ENCODE results near the gene HMG20A.

Gene HMG20A

GRCh38 chr15:77486542-77487468 lies 66.1 kb downstream of the HMG20A start:
- DNase-seq (ENCODE audit: low spot score), result no peak
- no peak overlapping the region for H3K27ac ChIP-seq (replicated peaks; ENCODE audit: low read length)
- H4K91ac ChIP-seq (ENCODE audit: low read depth, low read length, poor library complexity), result no peak overlapping the region
- H3K23ac ChIP-seq (ENCODE audit: low read depth, low read length, poor library complexity), result no peak overlapping the region
- no peaks in the 10 kb centered on the region for H3K27me3 ChIP-seq (ENCODE audit: control insufficient read depth in 3 of 3, insufficient read depth in 3 of 3, low read depth in 1 of 3, low read length in 3 of 3)
- H3K4me3 ChIP-seq (ENCODE audit: low read length in 2 of 2), result no peak overlapping the region
- H3K4me2 ChIP-seq (ENCODE audit: insufficient read depth, low read length, poor library complexity, severe bottlenecking), result no peak overlapping the region
- H4K8ac ChIP-seq (ENCODE audit: low read depth, low read length), result no peak overlapping the region
- H2AK5ac ChIP-seq (ENCODE audit: low read depth, low read length), result no peak overlapping the region
- no peaks in the 10 kb centered on the region for H3K9me3 ChIP-seq (replicated peaks in 1 of 2; ENCODE audit: control insufficient read depth in 2 of 2, insufficient read depth in 1 of 2, low read depth in 1 of 2, low read length in 2 of 2)
- no peak overlapping the region for H3K4ac ChIP-seq (ENCODE audit: low read length)
- H3K18ac ChIP-seq (ENCODE audit: low read length), result no peak overlapping the region
- H3K4me1 ChIP-seq (ENCODE audit: control insufficient read depth in 2 of 2, insufficient read depth in 1 of 2, low read depth in 1 of 2, low read length in 2 of 2), result peaks cover 0 to 5% of the 10 kb centered on the region in 2 donors
- no peaks in the 10 kb centered on the region for H3K79me1 ChIP-seq (ENCODE audit: low read depth, low read length)
- H3K14ac ChIP-seq (ENCODE audit: low read length), result no peak overlapping the region
- H2BK12ac ChIP-seq (ENCODE audit: low read length), result no peak overlapping the region
- no peak overlapping the region for H3K9ac ChIP-seq (ENCODE audit: low read depth, low read length, poor library complexity)
- no peak overlapping the region for H2BK5ac ChIP-seq (ENCODE audit: low read length)
- no peak overlapping the region for H2BK15ac ChIP-seq (ENCODE audit: low read length)
- WGBS, 2 donors (ENCODE audit: extremely low coverage in 2 of 2, insufficient read length in 2 of 2, insufficient replicate concordance in 1 of 2), result no CpG with 5 or more reads among the region's 7 CpGs
- peaks cover 4 to 45% of the 10 kb centered on the region in 2 donors for H3K36me3 ChIP-seq (replicated peaks in 1 of 2; ENCODE audit: control insufficient read depth in 2 of 2, insufficient read depth in 2 of 2, low read length in 2 of 2)
- H2AFZ ChIP-seq (ENCODE audit: low read length), result no peak overlapping the region
- no peak overlapping the region for H2BK120ac ChIP-seq (ENCODE audit: low read depth, low read length)

- H2AK5ac ChIP-seq (ENCODE audit: low read depth, low read length), result no peak overlapping the region
- no peaks in the 10 kb centered on the region for H3K9me3 ChIP-seq (replicated peaks in 1 of 2; ENCODE audit: control insufficient read depth in 2 of 2, insufficient read depth in 1 of 2, low read depth in 1 of 2, low read length in 2 of 2)
- H3K9ac ChIP-seq (ENCODE audit: low read depth, low read length, poor library complexity), result no peak overlapping the region
- no peak overlapping the region for H3K4me2 ChIP-seq (ENCODE audit: insufficient read depth, low read length, poor library complexity, severe bottlenecking)
- H2BK15ac ChIP-seq (ENCODE audit: low read length), result no peak overlapping the region
- H3K14ac ChIP-seq (ENCODE audit: low read length), result no peak overlapping the region
- no peak overlapping the region for H3K4ac ChIP-seq (ENCODE audit: low read length)
- no peak overlapping the region for H2AFZ ChIP-seq (ENCODE audit: low read length)
- WGBS, 2 donors (ENCODE audit: extremely low coverage in 2 of 2, insufficient read length in 2 of 2, insufficient replicate concordance in 1 of 2), result no CpG with 5 or more reads among the region's 2 CpGs
- H3K27me3 ChIP-seq (ENCODE audit: control insufficient read depth in 3 of 3, insufficient read depth in 3 of 3, low read depth in 1 of 3, low read length in 3 of 3), result no peaks in the 10 kb centered on the region
- H3K79me1 ChIP-seq (ENCODE audit: low read depth, low read length), result no peaks in the 10 kb centered on the region
- H3K4me3 ChIP-seq (ENCODE audit: low read length in 2 of 2), result no peak overlapping the region
- no peak overlapping the region for H4K8ac ChIP-seq (ENCODE audit: low read depth, low read length)
- H3K27ac ChIP-seq (replicated peaks; ENCODE audit: low read length), result no peak overlapping the region
- no peak overlapping the region for H4K91ac ChIP-seq (ENCODE audit: low read depth, low read length, poor library complexity)
- H3K18ac ChIP-seq (ENCODE audit: low read length), result no peak overlapping the region
- DNase-seq (ENCODE audit: low spot score), result no peak
- H3K4me1 ChIP-seq (ENCODE audit: control insufficient read depth in 2 of 2, insufficient read depth in 1 of 2, low read depth in 1 of 2, low read length in 2 of 2), result peaks cover 0 to 5% of the 10 kb centered on the region in 2 donors
- no peak overlapping the region for H2BK5ac ChIP-seq (ENCODE audit: low read length)
- H3K23ac ChIP-seq (ENCODE audit: low read depth, low read length, poor library complexity), result no peak overlapping the region
- H2BK120ac ChIP-seq (ENCODE audit: low read depth, low read length), result no peak overlapping the region
- H3K36me3 ChIP-seq (replicated peaks in 1 of 2; ENCODE audit: control insufficient read depth in 2 of 2, insufficient read depth in 2 of 2, low read length in 2 of 2), result peaks cover 4 to 40% of the 10 kb centered on the region in 2 donors
- H2BK12ac ChIP-seq (ENCODE audit: low read length), result no peak overlapping the region
Observed at GRCh38 chr15:77487469-77487842, 66.8 kb downstream of the HMG20A start.

- Histone ChIP-seq H3K36me3 (replicated peaks in 1 of 2; ENCODE audit: control insufficient read depth in 2 of 2, insufficient read depth in 2 of 2, low read length in 2 of 2) (peaks cover 4 to 36% of the 10 kb centered on the region in 2 donors), H3K9me3 (replicated peaks in 1 of 2; ENCODE audit: control insufficient read depth in 2 of 2, insufficient read depth in 1 of 2, low read depth in 1 of 2, low read length in 2 of 2) (no peaks in the 10 kb centered on the region), H2BK5ac (ENCODE audit: low read length) (no peak overlapping the region), H3K23ac (ENCODE audit: low read depth, low read length, poor library complexity) (no peak overlapping the region), H2AK5ac (ENCODE audit: low read depth, low read length) (no peak overlapping the region), H3K27ac (replicated peaks; ENCODE audit: low read length) (no peak overlapping the region), H3K4me3 (ENCODE audit: low read length in 2 of 2) (no peak overlapping the region), H3K79me1 (ENCODE audit: low read depth, low read length) (no peaks in the 10 kb centered on the region), H4K91ac (ENCODE audit: low read depth, low read length, poor library complexity) (no peak overlapping the region), H2AFZ (ENCODE audit: low read length) (no peak overlapping the region), H2BK12ac (ENCODE audit: low read length) (no peak overlapping the region), H3K9ac (ENCODE audit: low read depth, low read length, poor library complexity) (no peak overlapping the region), H4K8ac (ENCODE audit: low read depth, low read length) (no peak overlapping the region), H3K4me2 (ENCODE audit: insufficient read depth, low read length, poor library complexity, severe bottlenecking) (no peak overlapping the region), H3K4ac (ENCODE audit: low read length) (no peak overlapping the region), H3K4me1 (ENCODE audit: control insufficient read depth in 2 of 2, insufficient read depth in 1 of 2, low read depth in 1 of 2, low read length in 2 of 2) (peaks cover 0 to 5% of the 10 kb centered on the region in 2 donors), H2BK120ac (ENCODE audit: low read depth, low read length) (no peak overlapping the region), H2BK15ac (ENCODE audit: low read length) (no peak overlapping the region), H3K27me3 (ENCODE audit: control insufficient read depth in 3 of 3, insufficient read depth in 3 of 3, low read depth in 1 of 3, low read length in 3 of 3) (no peaks in the 10 kb centered on the region), H3K14ac (ENCODE audit: low read length) (no peak overlapping the region), H3K18ac (ENCODE audit: low read length) (no peak overlapping the region)
- no peak for DNase-seq (ENCODE audit: low spot score)
Observed at GRCh38 chr15:77487888-77488287, 67.2 kb downstream of the HMG20A start.

GRCh38 chr15:77489647-77490046 lies 69.0 kb downstream of the HMG20A start:
- H3K4ac ChIP-seq (ENCODE audit: low read length), result no peak overlapping the region
- H2BK5ac ChIP-seq (ENCODE audit: low read length), result no peak overlapping the region
- H3K4me2 ChIP-seq (ENCODE audit: insufficient read depth, low read length, poor library complexity, severe bottlenecking), result no peak overlapping the region
- no peak overlapping the region for H3K9ac ChIP-seq (ENCODE audit: low read depth, low read length, poor library complexity)
- H3K23ac ChIP-seq (ENCODE audit: low read depth, low read length, poor library complexity), result no peak overlapping the region
- peaks cover 0 to 1% of the 10 kb centered on the region in 2 donors for H3K4me1 ChIP-seq (ENCODE audit: control insufficient read depth in 2 of 2, insufficient read depth in 1 of 2, low read depth in 1 of 2, low read length in 2 of 2)
- no peak overlapping the region for H3K27ac ChIP-seq (replicated peaks; ENCODE audit: low read length)
- no peak overlapping the region for H2AFZ ChIP-seq (ENCODE audit: low read length)
- no peak for DNase-seq (ENCODE audit: low spot score)
- H4K91ac ChIP-seq (ENCODE audit: low read depth, low read length, poor library complexity), result no peak overlapping the region
- no peaks in the 10 kb centered on the region for H3K27me3 ChIP-seq (ENCODE audit: control insufficient read depth in 3 of 3, insufficient read depth in 3 of 3, low read depth in 1 of 3, low read length in 3 of 3)
- no peak overlapping the region for H4K8ac ChIP-seq (ENCODE audit: low read depth, low read length)
- no peak overlapping the region for H2BK15ac ChIP-seq (ENCODE audit: low read length)
- peaks cover 0 to 21% of the 10 kb centered on the region in 2 donors for H3K36me3 ChIP-seq (replicated peaks in 1 of 2; ENCODE audit: control insufficient read depth in 2 of 2, insufficient read depth in 2 of 2, low read length in 2 of 2)
- H2BK120ac ChIP-seq (ENCODE audit: low read depth, low read length), result no peak overlapping the region
- WGBS, 2 donors (ENCODE audit: extremely low coverage in 2 of 2, insufficient read length in 2 of 2, insufficient replicate concordance in 1 of 2), result no CpG with 5 or more reads among the region's 5 CpGs
- H3K4me3 ChIP-seq (ENCODE audit: low read length in 2 of 2), result no peak overlapping the region
- H3K18ac ChIP-seq (ENCODE audit: low read length), result no peak overlapping the region
- no peaks in the 10 kb centered on the region for H3K79me1 ChIP-seq (ENCODE audit: low read depth, low read length)
- no peak overlapping the region for H2AK5ac ChIP-seq (ENCODE audit: low read depth, low read length)
- no peak overlapping the region for H2BK12ac ChIP-seq (ENCODE audit: low read length)
- H3K14ac ChIP-seq (ENCODE audit: low read length), result no peak overlapping the region
- no peaks in the 10 kb centered on the region for H3K9me3 ChIP-seq (replicated peaks in 1 of 2; ENCODE audit: control insufficient read depth in 2 of 2, insufficient read depth in 1 of 2, low read depth in 1 of 2, low read length in 2 of 2)

Measured in neuronal stem cell (in vitro differentiated cells).